Mesenchymal stem cell (in vitro differentiated cells and primary cell): Measurements from ENCODE around the gene ARL10.

Source experiments
- DNase-seq: peaks from one replicate; pipeline ENCODE4 v3.0.0-alpha.2; 2013
- H2AFZ ChIP-seq: one replicate; pipeline ENCODE4 v1.6.1; 2013; ENCODE audit warnings: low read depth, mild to moderate bottlenecking, control low read depth, inconsistent platforms, low read length, moderate library complexity
- H2AK5ac ChIP-seq: 2 replicates; pipeline ENCODE4 v1.6.1; 2013; ENCODE audit warnings: low read length, moderate library complexity, mild to moderate bottlenecking, inconsistent platforms; ENCODE audit not compliant: severe bottlenecking
- H2BK120ac ChIP-seq: one replicate; pipeline ENCODE4 v1.6.1; 2013; ENCODE audit warnings: low read depth, mild to moderate bottlenecking, inconsistent platforms, low read length, moderate library complexity
- H2BK12ac ChIP-seq, 2 experiments: one replicate each; pipeline ENCODE4 v1.6.1; 2013; ENCODE audit warnings: inconsistent platforms in 2 of 2, low read length in 2 of 2, mild to moderate bottlenecking in 2 of 2, moderate library complexity in 2 of 2, control low read depth in 1 of 2
- H2BK15ac ChIP-seq: one replicate; pipeline ENCODE4 v1.6.1; 2013; ENCODE audit warnings: mild to moderate bottlenecking, low read depth, inconsistent platforms; ENCODE audit not compliant: poor library complexity, severe bottlenecking
- H2BK5ac ChIP-seq: 2 replicates; pipeline ENCODE4 v1.6.1; 2013; ENCODE audit warnings: low read depth, mild to moderate bottlenecking, low read length, control low read depth, inconsistent platforms; ENCODE audit not compliant: poor library complexity, severe bottlenecking
- H3K14ac ChIP-seq, 2 experiments: one replicate each; pipeline ENCODE4 v1.6.1; 2013; ENCODE audit warnings: inconsistent platforms in 2 of 2, low read length in 2 of 2, control low read depth in 1 of 2, mild to moderate bottlenecking in 1 of 2, moderate library complexity in 1 of 2
- H3K18ac ChIP-seq, 2 experiments: one replicate each; pipeline ENCODE4 v1.6.1; 2013; ENCODE audit warnings: inconsistent platforms in 2 of 2, low read length in 2 of 2, control low read depth in 1 of 2, low read depth in 1 of 2, mild to moderate bottlenecking in 1 of 2
- H3K23ac ChIP-seq, 2 experiments: one replicate each; pipeline ENCODE4 v1.6.1; 2013; ENCODE audit warnings: inconsistent platforms in 2 of 2, low read length in 2 of 2, mild to moderate bottlenecking in 2 of 2, moderate library complexity in 2 of 2, control low read depth in 1 of 2
- H3K27ac ChIP-seq: 2 replicates; pipeline ENCODE4 v1.5.1; 2013; ENCODE audit warnings: mild to moderate bottlenecking, moderate library complexity, low read length, control low read depth, inconsistent platforms; ENCODE audit not compliant: poor library complexity, severe bottlenecking
- H3K27me3 ChIP-seq, 2 experiments: 2 replicates each; pipeline versions ENCODE4 v1.6.1 to v1.7.0; 2013; ENCODE audit warnings: low read length in 2 of 2, mild to moderate bottlenecking in 2 of 2, moderate library complexity in 2 of 2, control low read depth in 1 of 2, inconsistent platforms in 1 of 2; ENCODE audit not compliant: control insufficient read depth in 1 of 2, insufficient read depth in 1 of 2
- H3K36me3 ChIP-seq, 2 experiments: 2 replicates each; pipeline versions ENCODE4 v1.6.1 to v1.7.0; 2013; ENCODE audit warnings: low read length in 2 of 2, control low read depth in 1 of 2, inconsistent platforms in 1 of 2, low read depth in 1 of 2, mild to moderate bottlenecking in 1 of 2; ENCODE audit not compliant: insufficient read depth in 2 of 2, control insufficient read depth in 1 of 2
- H3K4ac ChIP-seq, 2 experiments: one replicate each; pipeline ENCODE4 v1.6.1; 2013; ENCODE audit warnings: inconsistent platforms in 2 of 2, low read length in 2 of 2, mild to moderate bottlenecking in 2 of 2, moderate library complexity in 2 of 2, control low read depth in 1 of 2, low read depth in 1 of 2
- H3K4me1 ChIP-seq: 2 replicates; pipeline ENCODE4 v1.6.1; 2013; ENCODE audit warnings: low read depth, low read length, control low read depth; ENCODE audit not compliant: control insufficient read depth, insufficient read depth
- H3K4me2 ChIP-seq: 2 replicates; pipeline ENCODE4 v1.6.1; 2013; ENCODE audit warnings: low read length, mild to moderate bottlenecking, inconsistent platforms; ENCODE audit not compliant: poor library complexity, severe bottlenecking
- H3K4me3 ChIP-seq, 2 experiments: 2 replicates each; pipeline versions ENCODE4 v1.5.1 to v1.7.0; 2013; ENCODE audit warnings: low read length in 2 of 2, mild to moderate bottlenecking in 2 of 2, control low read depth in 1 of 2, low read depth in 1 of 2; ENCODE audit not compliant: insufficient read depth in 1 of 2
- H3K79me1 ChIP-seq: replicated peaks from 2 replicates; pipeline ENCODE4 v1.6.1; 2013; ENCODE audit warnings: mild to moderate bottlenecking, control low read depth, low read length, inconsistent platforms; ENCODE audit not compliant: poor library complexity, severe bottlenecking
- H3K9ac ChIP-seq: 2 replicates; pipeline ENCODE4 v1.7.0; 2013; ENCODE audit warnings: mild to moderate bottlenecking, low read length, moderate library complexity
- H3K9me3 ChIP-seq: 2 replicates; pipeline ENCODE4 v1.7.0; 2013; ENCODE audit warnings: mild to moderate bottlenecking, low read length; ENCODE audit not compliant: control insufficient read depth
- H4K8ac ChIP-seq: one replicate; pipeline ENCODE4 v1.6.1; 2013; ENCODE audit warnings: inconsistent platforms, mild to moderate bottlenecking, low read length, moderate library complexity
- H4K91ac ChIP-seq: one replicate; pipeline ENCODE4 v1.6.1; 2013; ENCODE audit warnings: mild to moderate bottlenecking, low read length, inconsistent platforms
- WGBS: methylation state at CpG from one replicate; pipeline ENCODE4 v1.1.7; 2013; ENCODE audit warnings: mixed read lengths; 5-methylcytosine and 5-hydroxymethylcytosine counted together

Gene ARL10

GRCh38 chr5:176410486-176411180 lies 45.3 kb downstream of the ARL10 start:
- H3K9ac ChIP-seq = no peak overlapping the region
- no peak overlapping the region for H2AFZ ChIP-seq
- no peak overlapping the region for H2BK5ac ChIP-seq
- H3K79me1 ChIP-seq = peaks cover 38% of the 10 kb centered on the region
- no peaks in the 10 kb centered on the region for H3K27me3 ChIP-seq
- no peak overlapping the region for H2BK15ac ChIP-seq
- WGBS = 98% methylated on average over 5 of the region's 5 CpGs
- no peak overlapping the region for H3K4me3 ChIP-seq
- no peak overlapping the region for H3K23ac ChIP-seq
- no peak overlapping the region for H4K8ac ChIP-seq
- no peak for DNase-seq
- H2AK5ac ChIP-seq = no peak overlapping the region
- H2BK120ac ChIP-seq = no peak overlapping the region
- no peak overlapping the region for H3K14ac ChIP-seq
- no peak overlapping the region for H2BK12ac ChIP-seq
- no peak overlapping the region for H3K4ac ChIP-seq
- peaks cover 25% of the 10 kb centered on the region for H3K4me1 ChIP-seq
- H3K36me3 ChIP-seq = peaks cover 25 to 35% of the 10 kb centered on the region in 2 experiments
- no peaks in the 10 kb centered on the region for H3K9me3 ChIP-seq
- H3K18ac ChIP-seq = no peak overlapping the region
- no peak overlapping the region for H4K91ac ChIP-seq
- H3K4me2 ChIP-seq = no peak overlapping the region
- no peak overlapping the region for H3K27ac ChIP-seq

DNA sequence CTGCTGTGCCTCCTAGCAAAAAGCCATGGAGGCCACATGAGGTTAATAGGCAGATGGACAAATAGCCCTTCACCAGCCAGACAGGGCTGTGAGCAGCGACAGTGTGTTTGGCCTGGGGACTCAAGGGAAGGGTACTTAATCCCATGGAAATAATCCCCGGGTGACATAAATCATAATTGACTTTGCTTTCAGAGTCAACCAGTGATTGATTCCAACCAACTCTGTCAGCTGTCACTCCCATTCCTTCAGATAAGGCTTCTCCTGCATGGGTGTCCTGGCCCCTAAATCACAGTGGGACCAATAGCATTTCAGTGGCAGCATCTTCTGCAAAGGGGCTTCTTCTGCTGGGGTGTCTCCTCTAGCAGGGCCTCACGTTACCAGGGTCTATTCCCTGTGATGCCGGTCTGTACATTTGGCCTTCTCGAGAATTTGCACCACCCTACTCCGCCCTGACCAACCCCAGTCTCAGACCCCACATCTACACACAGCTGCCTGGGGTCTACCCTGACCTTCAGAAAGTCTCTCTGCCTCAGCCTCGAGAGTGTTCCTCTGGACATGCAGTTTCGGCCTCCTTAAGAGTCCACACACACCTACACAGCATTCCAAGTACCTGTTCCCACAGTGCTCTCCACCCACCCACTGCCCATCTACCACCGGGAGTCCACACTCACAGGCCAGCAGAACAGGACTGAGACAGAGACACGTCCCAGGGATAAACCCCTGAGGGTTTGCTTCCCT lies 47.4 kb downstream of the ARL10 start:
- no peak overlapping the region for H3K23ac ChIP-seq
- no peak overlapping the region for H2BK120ac ChIP-seq
- H2AK5ac ChIP-seq = no peak overlapping the region
- peaks cover 10 to 15% of the 10 kb centered on the region in 2 experiments for H3K36me3 ChIP-seq
- WGBS = 94% methylated on average over 10 of the region's 10 CpGs
- H2AFZ ChIP-seq = no peak overlapping the region
- H2BK5ac ChIP-seq = no peak overlapping the region
- no peak overlapping the region for H3K18ac ChIP-seq
- H3K27me3 ChIP-seq = no peaks in the 10 kb centered on the region
- DNase-seq = no peak
- H3K4me2 ChIP-seq = no peak overlapping the region
- no peak overlapping the region for H4K8ac ChIP-seq
- peak overlapping the region in 1 of 2 experiments; percentile 5 for H3K4me3 ChIP-seq
- H2BK12ac ChIP-seq = no peak overlapping the region
- H3K79me1 ChIP-seq = peaks cover 35% of the 10 kb centered on the region
- no peak overlapping the region for H2BK15ac ChIP-seq
- peaks cover 32% of the 10 kb centered on the region for H3K4me1 ChIP-seq
- no peak overlapping the region for H3K14ac ChIP-seq
- H3K4ac ChIP-seq = peak overlapping the region in 1 of 2 experiments; percentile 40
- H4K91ac ChIP-seq = no peak overlapping the region
- peak overlapping the region; percentile 2 for H3K9ac ChIP-seq
- H3K9me3 ChIP-seq = no peaks in the 10 kb centered on the region
- no peak overlapping the region for H3K27ac ChIP-seq

- H3K18ac ChIP-seq = no peak overlapping the region
- H4K91ac ChIP-seq = no peak overlapping the region
- H3K9ac ChIP-seq = peak overlapping the region; percentile 93
- peaks cover 35% of the 10 kb centered on the region for H3K79me1 ChIP-seq
- H3K4me3 ChIP-seq = peak overlapping the region in 1 of 2 experiments; percentile 5
- H2AFZ ChIP-seq = no peak overlapping the region
- no peak overlapping the region for H3K23ac ChIP-seq
- H3K27ac ChIP-seq = no peak overlapping the region
- H2AK5ac ChIP-seq = no peak overlapping the region
- H2BK5ac ChIP-seq = no peak overlapping the region
- H3K4ac ChIP-seq = no peak overlapping the region
- H2BK15ac ChIP-seq = no peak overlapping the region
- peak; percentile 24 for DNase-seq
- no peak overlapping the region for H3K14ac ChIP-seq
- no peak overlapping the region for H2BK120ac ChIP-seq
- H3K36me3 ChIP-seq = peaks cover 10 to 13% of the 10 kb centered on the region in 2 experiments
- H3K4me1 ChIP-seq = peaks cover 33% of the 10 kb centered on the region
- no peaks in the 10 kb centered on the region for H3K9me3 ChIP-seq
- no peaks in the 10 kb centered on the region for H3K27me3 ChIP-seq
- no peak overlapping the region for H4K8ac ChIP-seq
- no peak overlapping the region for H3K4me2 ChIP-seq
- WGBS = 72% methylated on average over 2 of the region's 2 CpGs
- no peak overlapping the region for H2BK12ac ChIP-seq
Observed at GRCh38 chr5:176413255-176413565, 47.9 kb downstream of the ARL10 start.

DNA sequence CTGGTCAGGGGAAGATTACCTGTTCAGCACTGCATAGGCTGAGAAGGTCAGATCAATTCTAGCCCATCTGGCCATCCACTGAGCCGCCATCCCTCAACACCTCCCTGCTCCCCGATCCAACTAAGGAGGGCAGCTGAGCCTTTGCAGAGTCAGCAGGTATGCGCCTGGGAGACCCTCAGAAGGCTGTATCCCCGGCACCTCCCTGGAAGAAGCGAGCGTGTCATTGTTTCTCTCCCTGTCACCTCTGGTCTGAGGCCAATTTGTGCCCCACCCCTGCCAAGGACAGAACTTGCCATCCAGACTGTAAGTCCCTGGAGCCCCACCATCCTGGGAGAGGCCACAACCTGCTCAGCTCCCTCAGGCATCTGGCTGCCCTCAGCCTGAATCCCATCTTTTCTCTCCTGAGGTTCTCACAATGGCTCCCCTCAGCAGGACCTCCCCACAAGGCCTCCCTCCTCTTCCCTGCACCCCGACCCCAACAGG lies 48.5 kb downstream of the ARL10 start:
- no peak overlapping the region for H2AK5ac ChIP-seq
- no peak overlapping the region for H3K18ac ChIP-seq
- no peak overlapping the region for H3K4ac ChIP-seq
- H3K14ac ChIP-seq = no peak overlapping the region
- H2BK5ac ChIP-seq = no peak overlapping the region
- no peak overlapping the region for H2BK120ac ChIP-seq
- H2BK15ac ChIP-seq = no peak overlapping the region
- H4K8ac ChIP-seq = no peak overlapping the region
- 89% methylated on average over 7 of the region's 7 CpGs for WGBS
- peak overlapping the region in 1 of 2 experiments; percentile 15 for H2BK12ac ChIP-seq
- no peak for DNase-seq
- H3K4me3 ChIP-seq = peak overlapping the region in 1 of 2 experiments; percentile 5
- peak overlapping the region; percentile 93 for H3K9ac ChIP-seq
- peaks cover 35% of the 10 kb centered on the region for H3K79me1 ChIP-seq
- no peak overlapping the region for H4K91ac ChIP-seq
- H3K4me1 ChIP-seq = peaks cover 34% of the 10 kb centered on the region
- H3K27ac ChIP-seq = no peak overlapping the region
- H3K23ac ChIP-seq = no peak overlapping the region
- no peak overlapping the region for H2AFZ ChIP-seq
- peaks cover 10 to 13% of the 10 kb centered on the region in 2 experiments for H3K36me3 ChIP-seq
- no peaks in the 10 kb centered on the region for H3K9me3 ChIP-seq
- H3K27me3 ChIP-seq = no peaks in the 10 kb centered on the region
- no peak overlapping the region for H3K4me2 ChIP-seq
